Keratinocyte (primary cell): Measurements from ENCODE around the gene TMEM94.

Source experiments
- EZH2 ChIP-seq: IDR thresholded peaks from one replicate; pipeline ENCODE4 v1.6.1; 2012; ENCODE audit warnings: inconsistent platforms, mild to moderate bottlenecking, low read length, moderate library complexity
- TF ChIP-seq, protein P1 (sequence below), 3 experiments: IDR thresholded peaks in 1 of 3; conservative IDR thresholded peaks in 1 of 3; optimal IDR thresholded peaks in 1 of 3; 2 replicates in 2 of 3; 3 replicates in 1 of 3; pipeline versions ENCODE3 to v1.5.1; 2011; ENCODE audit warnings: low read length in 3 of 3, mild to moderate bottlenecking in 3 of 3, moderate library complexity in 2 of 3, control low read depth in 1 of 3, inconsistent platforms in 1 of 3; ENCODE audit not compliant: insufficient read depth in 2 of 3; ENCODE audit errors: extremely low read depth in 1 of 3

DNA sequence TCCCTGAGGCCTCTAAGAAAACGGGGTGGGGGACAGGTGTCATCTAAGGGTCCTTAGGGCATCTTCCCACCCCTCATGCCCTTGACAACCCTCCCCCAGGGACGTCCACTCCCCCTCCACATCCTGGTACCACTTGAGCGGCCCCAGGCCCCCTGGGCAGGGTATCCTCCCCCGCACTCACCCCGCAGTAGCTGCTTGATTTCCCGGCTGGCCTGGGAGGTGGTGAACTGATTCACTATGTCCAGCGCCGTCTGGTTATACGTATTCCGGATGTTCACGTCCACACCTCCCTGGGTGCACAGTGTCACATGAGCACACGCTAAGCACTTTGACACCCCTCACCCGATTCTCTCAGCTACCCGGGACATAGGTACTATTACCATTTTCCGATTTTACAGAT lies 49.2 kb downstream of the TMEM94 start:
- TF ChIP-seq, protein P1, sequence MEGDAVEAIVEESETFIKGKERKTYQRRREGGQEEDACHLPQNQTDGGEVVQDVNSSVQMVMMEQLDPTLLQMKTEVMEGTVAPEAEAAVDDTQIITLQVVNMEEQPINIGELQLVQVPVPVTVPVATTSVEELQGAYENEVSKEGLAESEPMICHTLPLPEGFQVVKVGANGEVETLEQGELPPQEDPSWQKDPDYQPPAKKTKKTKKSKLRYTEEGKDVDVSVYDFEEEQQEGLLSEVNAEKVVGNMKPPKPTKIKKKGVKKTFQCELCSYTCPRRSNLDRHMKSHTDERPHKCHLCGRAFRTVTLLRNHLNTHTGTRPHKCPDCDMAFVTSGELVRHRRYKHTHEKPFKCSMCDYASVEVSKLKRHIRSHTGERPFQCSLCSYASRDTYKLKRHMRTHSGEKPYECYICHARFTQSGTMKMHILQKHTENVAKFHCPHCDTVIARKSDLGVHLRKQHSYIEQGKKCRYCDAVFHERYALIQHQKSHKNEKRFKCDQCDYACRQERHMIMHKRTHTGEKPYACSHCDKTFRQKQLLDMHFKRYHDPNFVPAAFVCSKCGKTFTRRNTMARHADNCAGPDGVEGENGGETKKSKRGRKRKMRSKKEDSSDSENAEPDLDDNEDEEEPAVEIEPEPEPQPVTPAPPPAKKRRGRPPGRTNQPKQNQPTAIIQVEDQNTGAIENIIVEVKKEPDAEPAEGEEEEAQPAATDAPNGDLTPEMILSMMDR (optimal IDR thresholded peaks at IDR 0.05 in 1 of 3, IDR thresholded peaks at IDR 0.05 in 1 of 3, conservative IDR thresholded peaks at IDR 0.05 in 1 of 3; ENCODE audit: extremely low read depth in 1 of 3, insufficient read depth in 2 of 3, low read length in 3 of 3) = no peak
- TF ChIP-seq EZH2 = no peak
